Activated gamma-delta T cell (primary cell): ENCODE measurements around the gene CDK4.

ENCODE experiments used
- DNase-seq: peaks from one replicate; lab custom pipeline; 2025; lab: John Stamatoyannopoulos, UW

CDK4 gene

GRCh38 chr12:57771873-57772428 is 19.8 kb upstream of the CDK4 start, which contains the start of gene METTL1:
TSS of gene METTL1 (minus strand) at chr12:57772105. CDS start at chr12:57772083, 22 bp downstream.
- DNase-seq = peak; percentile 74

- DNase-seq = no peak
Observed at GRCh38 chr12:57771236-57771872, 19.2 kb upstream of the CDK4 start.

DNA sequence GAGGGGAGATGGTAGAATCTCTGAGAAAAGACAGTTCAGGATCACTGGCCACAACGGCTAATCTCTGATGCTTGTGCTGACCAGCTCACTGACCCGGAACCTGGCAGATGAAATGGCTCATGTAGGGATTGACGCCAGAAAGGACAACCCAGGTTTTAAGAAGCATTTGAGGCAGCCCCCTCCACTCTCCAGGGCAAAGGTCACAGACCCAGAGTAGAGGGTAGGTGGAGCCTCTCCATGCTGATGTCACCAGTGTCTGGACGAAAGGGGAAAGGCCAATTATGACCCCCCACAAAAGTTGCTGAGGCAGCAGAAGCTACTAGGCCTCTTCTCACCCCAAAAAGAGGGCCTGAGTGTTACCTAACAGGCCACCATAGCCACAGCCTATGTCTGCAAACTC is 18.6 kb upstream of the CDK4 start:
- DNase-seq = no peak

GRCh38 chr12:57769594-57769993 is 17.5 kb upstream of the CDK4 start:
- no peak for DNase-seq

- no peak for DNase-seq
Observed at GRCh38 chr12:57767876-57768275, 15.8 kb upstream of the CDK4 start.

GRCh38 chr12:57767305-57767698 is 15.2 kb upstream of the CDK4 start:
- DNase-seq = no peak

- no peak for DNase-seq
Observed at GRCh38 chr12:57766464-57767304, 14.6 kb upstream of the CDK4 start, which contains the start of gene CYP27B1. TSS of gene CYP27B1 (minus strand) at chr12:57767078. CDS start at chr12:57767041, 37 bp downstream.

DNA sequence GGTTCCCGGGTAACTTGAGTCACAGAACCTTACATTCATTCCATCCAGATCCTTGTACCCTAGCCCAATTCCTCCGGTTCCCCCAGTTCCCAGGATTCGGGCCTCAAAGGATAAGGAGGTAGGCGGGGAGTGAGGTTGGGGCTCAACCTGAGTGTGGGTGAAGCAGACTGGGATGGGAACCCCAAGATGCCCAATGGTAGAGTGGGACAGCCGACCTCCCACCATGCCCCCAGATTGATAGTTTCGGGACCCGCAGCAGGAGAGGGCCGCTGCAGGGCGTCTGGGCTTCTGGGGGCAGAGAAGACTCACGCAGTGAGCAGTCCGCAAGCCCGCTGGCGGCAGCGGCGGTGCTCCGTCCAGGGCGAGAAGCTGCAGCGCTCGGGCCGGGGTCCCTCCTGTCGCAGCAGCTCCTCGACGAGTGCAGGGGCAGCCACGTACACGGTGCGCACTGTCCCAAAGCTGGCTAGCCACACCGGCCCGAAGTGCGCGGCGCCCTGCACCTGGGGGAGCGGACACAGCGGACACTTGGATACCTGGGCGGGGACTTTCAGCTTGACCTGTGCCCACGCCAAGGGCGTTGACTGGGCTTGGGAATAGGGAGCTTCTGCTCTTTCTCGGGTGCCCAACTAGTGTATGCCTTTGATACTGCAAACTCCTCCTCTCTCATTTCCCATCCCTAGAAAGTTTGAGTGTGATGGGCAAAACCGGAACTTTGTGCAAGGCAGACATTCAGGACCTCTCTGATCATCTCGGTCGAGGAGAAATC is 13.8 kb upstream of the CDK4 start:
- DNase-seq = no peak

GRCh38 chr12:57765003-57765697 is 13.0 kb upstream of the CDK4 start:
- peak; percentile 24 for DNase-seq

- DNase-seq = no peak
Observed at GRCh38 chr12:57764662-57765002, 12.5 kb upstream of the CDK4 start.

DNA sequence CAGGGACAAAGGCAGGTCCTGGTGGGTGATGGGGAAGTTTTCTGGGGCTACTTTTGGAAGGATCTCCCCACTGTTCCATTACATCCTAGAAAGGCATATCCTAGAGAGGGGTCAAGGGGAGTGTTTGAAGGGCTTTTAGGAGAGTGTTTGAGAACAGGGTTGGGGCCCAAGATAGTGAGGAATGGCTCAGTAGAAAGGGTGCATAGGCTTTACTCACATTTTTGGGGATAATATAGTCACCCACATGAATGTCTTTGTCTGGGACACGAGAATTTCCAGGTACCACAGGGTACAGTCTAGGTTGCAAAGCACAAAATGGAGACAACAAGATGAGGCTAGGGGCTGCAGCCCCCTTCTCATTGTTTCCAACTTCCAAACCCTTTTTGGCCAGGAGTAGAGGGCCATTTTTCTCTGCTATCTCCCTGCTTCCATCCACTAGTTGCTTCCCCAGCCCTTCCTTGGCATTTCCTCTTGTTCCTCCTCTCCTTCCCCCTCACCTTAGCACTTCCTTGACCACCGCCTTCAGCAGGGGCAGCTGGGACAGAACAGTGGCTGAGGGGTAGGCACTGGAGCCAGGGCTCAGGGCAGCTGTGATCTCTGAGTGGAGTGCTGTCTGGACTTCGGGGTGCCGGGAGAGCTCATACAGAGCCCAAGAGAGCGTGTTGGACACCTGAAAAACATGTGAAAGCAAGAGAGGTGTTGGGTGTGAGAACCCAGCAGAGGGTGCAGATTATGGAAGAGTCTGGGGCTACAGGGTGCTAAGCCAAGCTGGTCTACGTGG is 12.0 kb upstream of the CDK4 start:
- DNase-seq = no peak

GRCh38 chr12:57762463-57762862 is 10.4 kb upstream of the CDK4 start:
- no peak for DNase-seq

GRCh38 chr12:57761391-57761998 is 9.4 kb upstream of the CDK4 start:
- no peak for DNase-seq

GRCh38 chr12:57760347-57760982 is 8.4 kb upstream of the CDK4 start:
- no peak for DNase-seq

DNA sequence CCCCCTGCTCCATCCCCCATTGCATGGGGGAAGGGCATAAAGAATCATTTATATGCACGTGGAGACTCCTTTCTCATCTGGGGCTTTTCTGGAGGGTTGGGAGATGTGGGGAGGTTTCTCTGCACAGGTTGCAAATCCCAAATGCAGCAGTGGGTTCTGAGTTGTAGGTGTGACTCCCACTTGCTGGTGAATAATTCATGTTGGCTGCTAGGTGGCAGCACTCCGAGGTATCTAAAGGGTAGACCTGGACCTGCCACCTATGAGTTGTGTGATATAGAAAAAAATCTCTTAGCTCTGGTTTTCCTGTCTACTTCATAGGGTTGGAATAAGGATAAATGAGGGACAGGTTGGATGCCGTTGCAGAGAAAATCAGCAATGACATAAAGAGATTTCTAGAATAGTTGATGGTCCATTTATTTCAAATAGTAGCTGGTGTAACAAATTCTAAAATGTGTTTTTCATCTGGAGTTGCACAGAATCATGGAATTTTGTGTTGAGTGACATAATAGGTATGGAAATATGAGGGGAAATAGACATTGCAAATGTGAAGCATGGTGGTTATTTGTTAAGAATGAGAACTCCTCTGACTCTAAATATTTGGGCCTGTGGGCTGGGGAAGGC is 7.4 kb upstream of the CDK4 start:
- no peak for DNase-seq

DNA sequence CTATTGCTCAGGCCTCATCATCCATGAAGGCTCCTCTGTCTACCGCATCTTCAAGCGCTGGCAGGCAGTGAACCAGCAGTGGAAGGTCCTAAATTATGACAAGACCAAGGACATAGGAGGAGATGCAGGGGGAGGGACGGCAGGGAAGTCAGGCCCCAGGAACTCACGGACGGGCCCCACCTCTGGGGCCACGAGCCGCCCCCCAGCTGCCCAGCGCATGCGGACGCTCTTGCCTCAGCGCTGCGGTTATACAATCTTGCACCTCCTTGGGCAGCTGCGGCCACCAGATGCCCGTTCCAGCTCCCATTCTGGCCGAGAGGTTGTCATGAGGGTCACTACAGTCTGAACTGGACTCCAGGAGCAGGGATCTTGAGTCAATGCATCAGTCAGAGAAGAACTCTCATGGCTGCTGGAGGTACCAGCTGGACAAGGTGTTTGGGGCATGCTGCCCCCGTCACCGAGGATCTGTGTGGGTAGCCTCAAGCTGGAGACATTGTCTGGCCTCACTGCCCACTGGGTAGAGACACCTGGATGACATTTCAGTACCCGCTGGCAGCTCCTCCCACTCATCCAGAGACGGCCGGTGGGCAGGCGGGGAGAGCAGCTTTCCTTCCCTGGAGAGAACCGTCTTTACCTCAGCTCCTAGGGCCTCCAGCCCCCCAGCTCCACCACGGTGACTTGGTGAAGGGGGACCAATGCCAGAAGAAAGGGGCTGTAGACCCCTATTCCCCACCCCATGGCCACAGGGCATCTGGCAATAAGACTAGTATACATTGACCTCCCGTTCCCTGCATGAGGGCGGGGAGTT is 6.6 kb upstream of the CDK4 start:
- DNase-seq = no peak

DNA sequence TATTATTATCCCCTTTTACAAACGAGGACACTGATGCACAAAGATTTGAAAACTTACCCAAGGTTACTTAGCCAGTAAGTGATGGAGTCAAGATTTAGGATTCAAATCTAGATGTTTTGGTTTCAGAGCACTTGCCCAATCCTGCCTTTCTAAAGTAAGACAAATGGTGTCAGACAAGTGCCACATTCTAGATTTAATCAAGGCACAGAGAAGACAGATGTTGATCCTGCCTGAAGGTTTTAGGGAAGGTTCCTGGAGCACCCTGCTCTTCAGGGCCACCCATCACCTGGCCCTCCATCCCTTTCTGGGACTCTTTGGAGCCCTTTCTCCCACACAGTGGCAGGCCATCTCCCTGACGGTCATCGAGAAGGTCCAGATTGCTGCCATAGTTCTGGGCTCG is 5.7 kb upstream of the CDK4 start:
- DNase-seq = no peak
